Heart left ventricle (tissue), 13 donors: ENCODE results near the gene ARHGAP12.

Source experiments
- POLR2A ChIP-seq, 2 donors: fragments of 450-650 bp; IDR thresholded peaks; one replicate each; pipeline ENCODE4 v1.6.1; 2017; ENCODE audit warnings: antibody characterized with exemption in 2 of 2, mild to moderate bottlenecking in 2 of 2, moderate library complexity in 2 of 2
- TF ChIP-seq, protein P1 (sequence below), 12 donors: fragments of 200-600 bp; sonication (generic) in 4 of 12; IDR thresholded peaks; one replicate each; pipeline versions ENCODE4 v1.5.0 to v1.8.0; 2018 to 2022; ENCODE audit warnings: antibody characterized with exemption in 12 of 12, mild to moderate bottlenecking in 5 of 12
- donor health status: ischemic (EF 13 %, LVEDD 7.1; RV severe dilation, severe dysfunction).
- donor health status: DM: no; HTN: yes; CAD: no.
- donor health status: DM: no; HTN: no; CAD: no.
- donor health status: ischemic (EF 25% LVEDD 6.9; RV normal size, moderate dysfunction).
- donor health status: ischemic (EF 25% LVEDD 5.7; RV mildly dilated, moderate dysfunction).
- donor health status: ischemic (EF 35%, LVEDD 5.7; RV mildly dilated, moderate dysfunction).
- donor health status: nonischemic (EF 11% LVEDD 7.7; RV severe dilation, severe dysfunction).
- donor health status: DM: yes; HTN: yes; CAD: no.
- donor health status: PGD.
- donor health status: ischemic (EF 29% LVEDD 5.4; RV normal size, mild dysfunction).
- donor health status: nonischemic (EF 23%, LVEDD 6.1; RV moderate dilation, normal function).

DNA sequence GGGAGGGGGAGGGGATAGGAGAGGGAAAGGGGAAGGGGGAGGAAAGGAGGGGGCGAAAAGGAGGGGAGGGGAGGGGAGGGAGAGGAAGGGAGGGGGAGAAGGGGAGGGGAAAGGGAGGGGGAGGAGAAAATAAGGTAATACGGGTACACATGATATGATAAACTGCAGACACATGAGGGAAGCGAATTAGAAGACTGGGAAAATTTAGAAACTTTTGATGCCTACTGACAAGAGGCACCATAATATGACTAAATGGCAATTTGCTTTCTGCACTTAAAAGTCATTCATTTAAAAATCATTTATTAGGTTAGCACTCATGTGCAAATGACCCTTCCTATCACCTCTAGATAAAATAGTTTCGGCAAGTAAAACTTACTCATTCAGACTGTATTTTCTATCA is 73.6 kb downstream of the ARHGAP12 start:
- TF ChIP-seq, protein P1, sequence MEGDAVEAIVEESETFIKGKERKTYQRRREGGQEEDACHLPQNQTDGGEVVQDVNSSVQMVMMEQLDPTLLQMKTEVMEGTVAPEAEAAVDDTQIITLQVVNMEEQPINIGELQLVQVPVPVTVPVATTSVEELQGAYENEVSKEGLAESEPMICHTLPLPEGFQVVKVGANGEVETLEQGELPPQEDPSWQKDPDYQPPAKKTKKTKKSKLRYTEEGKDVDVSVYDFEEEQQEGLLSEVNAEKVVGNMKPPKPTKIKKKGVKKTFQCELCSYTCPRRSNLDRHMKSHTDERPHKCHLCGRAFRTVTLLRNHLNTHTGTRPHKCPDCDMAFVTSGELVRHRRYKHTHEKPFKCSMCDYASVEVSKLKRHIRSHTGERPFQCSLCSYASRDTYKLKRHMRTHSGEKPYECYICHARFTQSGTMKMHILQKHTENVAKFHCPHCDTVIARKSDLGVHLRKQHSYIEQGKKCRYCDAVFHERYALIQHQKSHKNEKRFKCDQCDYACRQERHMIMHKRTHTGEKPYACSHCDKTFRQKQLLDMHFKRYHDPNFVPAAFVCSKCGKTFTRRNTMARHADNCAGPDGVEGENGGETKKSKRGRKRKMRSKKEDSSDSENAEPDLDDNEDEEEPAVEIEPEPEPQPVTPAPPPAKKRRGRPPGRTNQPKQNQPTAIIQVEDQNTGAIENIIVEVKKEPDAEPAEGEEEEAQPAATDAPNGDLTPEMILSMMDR (IDR thresholded peaks at IDR 0.05), result no peak
- no peak for TF ChIP-seq POLR2A (IDR thresholded peaks at IDR 0.05)
